DND-41 (cell line): ENCODE results near the gene RAPH1.

Experiments
- ATAC-seq: fragments of 200-7000 bp; cut with Tn5 transposase; 3 replicates; pipeline ENCODE4 v1.9.1; 2021; ENCODE audit warnings: low read depth; ENCODE audit not compliant: insufficient read depth
- DNase-seq: peaks from one replicate; pipeline ENCODE4 v3.0.0-alpha.2; 2020
- H2AFZ ChIP-seq: 2 replicates; pipeline ENCODE4 v1.6.0; 2012; ENCODE audit warnings: low read depth, low read length
- H3K27ac ChIP-seq: 2 replicates; pipeline ENCODE4 v1.5.1; 2012; ENCODE audit warnings: low read length, inconsistent platforms
- H3K27me3 ChIP-seq: fragments of 200-600 bp; sonication (generic); 2 replicates; pipeline ENCODE4 v1.6.0; 2012; ENCODE audit warnings: low read length, mild to moderate bottlenecking, inconsistent platforms; ENCODE audit not compliant: insufficient read depth, poor library complexity
- H3K36me3 ChIP-seq: 2 replicates; pipeline ENCODE4 v1.5.1; 2012; ENCODE audit warnings: low read length, inconsistent platforms; ENCODE audit not compliant: insufficient read depth
- H3K4me1 ChIP-seq: 2 replicates; pipeline ENCODE4 v1.5.1; 2012; ENCODE audit warnings: mild to moderate bottlenecking, low read length; ENCODE audit not compliant: insufficient read depth
- H3K4me2 ChIP-seq: 2 replicates; pipeline ENCODE4 v1.6.0; 2012; ENCODE audit warnings: mild to moderate bottlenecking, moderate library complexity, low read length, inconsistent platforms; ENCODE audit not compliant: insufficient read depth
- H3K4me3 ChIP-seq, 2 experiments: fragments of 200-600 bp in 1 of 2; shearing (Covaris generic) in 1 of 2; 2 replicates each; pipeline ENCODE4 v1.5.1; 2012 to 2016; ENCODE audit warnings: inconsistent platforms in 2 of 2, low read length in 2 of 2, mild to moderate bottlenecking in 2 of 2, low read depth in 1 of 2, moderate library complexity in 1 of 2
- H3K79me2 ChIP-seq: 2 replicates; pipeline ENCODE4 v1.6.0; 2012; ENCODE audit warnings: low read length, inconsistent platforms; ENCODE audit not compliant: insufficient read depth
- H3K9ac ChIP-seq: 2 replicates; pipeline ENCODE4 v1.6.0; 2012; ENCODE audit warnings: low read depth, mild to moderate bottlenecking, inconsistent platforms, low read length, moderate library complexity
- H3K9me3 ChIP-seq: 2 replicates; pipeline ENCODE4 v1.5.1; 2012; ENCODE audit warnings: low read length, moderate library complexity, mild to moderate bottlenecking, inconsistent platforms; ENCODE audit not compliant: insufficient read depth, severe bottlenecking
- H4K20me1 ChIP-seq: 2 replicates; pipeline ENCODE4 v1.6.0; 2012; ENCODE audit warnings: low read length; ENCODE audit not compliant: insufficient read depth
- CTCF ChIP-seq: IDR thresholded peaks from 2 replicates; pipeline ENCODE4 v1.5.1; 2012; ENCODE audit warnings: borderline replicate concordance, low read length, moderate library complexity, mild to moderate bottlenecking; ENCODE audit not compliant: poor library complexity, severe bottlenecking; ENCODE audit errors: extremely low read depth
- EZH2 ChIP-seq: IDR thresholded peaks from 3 replicates; pipeline ENCODE4 v1.6.1; 2012; ENCODE audit warnings: borderline replicate concordance, low read depth, mild to moderate bottlenecking, moderate library complexity, low read length, inconsistent platforms; ENCODE audit not compliant: severe bottlenecking

Gene RAPH1

GRCh38 chr2:203446780-203447179 lies 88.3 kb downstream of the RAPH1 start:
- H3K79me2 ChIP-seq = no peaks in the 10 kb centered on the region
- no peaks in the 10 kb centered on the region for H3K9me3 ChIP-seq
- TF ChIP-seq CTCF (no peak), EZH2 (no peak)
- no peak overlapping the region for H3K27ac ChIP-seq
- no peaks in the 10 kb centered on the region for H3K27me3 ChIP-seq
- DNase-seq = no peak
- H3K9ac ChIP-seq = no peak overlapping the region
- H3K4me3 ChIP-seq = no peak overlapping the region
- H4K20me1 ChIP-seq = no peaks in the 10 kb centered on the region
- H3K36me3 ChIP-seq = no peaks in the 10 kb centered on the region
- no peak for ATAC-seq
- H3K4me2 ChIP-seq = no peak overlapping the region
- H3K4me1 ChIP-seq = no peaks in the 10 kb centered on the region
- H2AFZ ChIP-seq = no peak overlapping the region

- no peaks in the 10 kb centered on the region for H4K20me1 ChIP-seq
- H3K4me2 ChIP-seq = no peak overlapping the region
- no peak for TF ChIP-seq CTCF
- no peaks in the 10 kb centered on the region for H3K36me3 ChIP-seq
- H2AFZ ChIP-seq = no peak overlapping the region
- H3K4me3 ChIP-seq = no peak overlapping the region
- no peaks in the 10 kb centered on the region for H3K27me3 ChIP-seq
- H3K79me2 ChIP-seq = no peaks in the 10 kb centered on the region
- H3K27ac ChIP-seq = no peak overlapping the region
- DNase-seq (no peak), ATAC-seq (no peak)
- no peaks in the 10 kb centered on the region for H3K9me3 ChIP-seq
- no peak overlapping the region for H3K9ac ChIP-seq
- no peaks in the 10 kb centered on the region for H3K4me1 ChIP-seq
These were observed 89.0 kb downstream of the RAPH1 start for GRCh38 chr2:203446071-203446481.

- H3K27ac ChIP-seq = no peak overlapping the region
- DNase-seq = no peak
- no peak overlapping the region for H2AFZ ChIP-seq
- H3K36me3 ChIP-seq = no peaks in the 10 kb centered on the region
- no peak overlapping the region for H3K4me2 ChIP-seq
- ATAC-seq = no peak
- no peaks in the 10 kb centered on the region for H3K27me3 ChIP-seq
- no peaks in the 10 kb centered on the region for H4K20me1 ChIP-seq
- no peaks in the 10 kb centered on the region for H3K4me1 ChIP-seq
- H3K9ac ChIP-seq = no peak overlapping the region
- TF ChIP-seq EZH2 = no peak
- no peak for TF ChIP-seq CTCF
- no peaks in the 10 kb centered on the region for H3K9me3 ChIP-seq
- H3K79me2 ChIP-seq = no peaks in the 10 kb centered on the region
- H3K4me3 ChIP-seq = no peak overlapping the region
These were observed 90.4 kb downstream of the RAPH1 start for GRCh38 chr2:203444738-203445137.

GRCh38 chr2:203442463-203442862 lies 92.6 kb downstream of the RAPH1 start:
- no peak overlapping the region for H2AFZ ChIP-seq
- no peaks in the 10 kb centered on the region for H4K20me1 ChIP-seq
- no peak overlapping the region for H3K9ac ChIP-seq
- H3K79me2 ChIP-seq = no peaks in the 10 kb centered on the region
- H3K4me2 ChIP-seq = no peak overlapping the region
- no peaks in the 10 kb centered on the region for H3K27me3 ChIP-seq
- TF ChIP-seq CTCF = no peak
- no peaks in the 10 kb centered on the region for H3K4me1 ChIP-seq
- no peaks in the 10 kb centered on the region for H3K9me3 ChIP-seq
- no peak for DNase-seq
- no peak overlapping the region for H3K27ac ChIP-seq
- no peak for ATAC-seq
- no peaks in the 10 kb centered on the region for H3K36me3 ChIP-seq
- no peak overlapping the region for H3K4me3 ChIP-seq
